Testis (tissue), 2 donors: ENCODE results near the gene HIRA.

Experiments used
- CTCF ChIP-seq, 3 experiments: fragments of 450-650 bp in 2 of 3; fragments of 200-600 bp in 1 of 3; sonication (generic) in 1 of 3; IDR thresholded peaks; one replicate each; pipeline ENCODE4 v1.5.1; 2016 to 2019; ENCODE audit warnings: antibody characterized with exemption in 3 of 3, mild to moderate bottlenecking in 2 of 3, moderate library complexity in 1 of 3
- POLR2A ChIP-seq: fragments of 450-650 bp; IDR thresholded peaks from one replicate; pipeline ENCODE4 v1.6.1; 2017; ENCODE audit warnings: antibody characterized with exemption, mild to moderate bottlenecking, moderate library complexity

DNA sequence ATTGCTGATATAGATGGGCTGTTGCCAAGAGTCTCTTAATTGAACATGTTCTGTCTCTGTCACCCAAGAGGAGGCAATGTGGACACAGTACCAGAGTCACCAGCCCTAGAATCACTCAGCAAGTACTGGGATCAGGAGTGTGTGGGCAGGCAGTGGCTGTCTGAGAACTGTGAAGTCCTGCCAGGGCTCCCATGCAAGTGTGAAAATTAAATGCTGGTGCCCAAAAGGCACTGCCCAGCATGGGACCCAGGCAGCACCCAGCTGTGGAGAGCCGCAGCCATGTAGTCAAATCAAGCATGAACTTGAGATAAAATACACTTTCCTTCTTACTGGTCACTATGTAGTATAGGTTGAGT lies 19.9 kb downstream of the HIRA start:
- no peak for TF ChIP-seq CTCF (IDR thresholded peaks at IDR 0.05)
- no peak for TF ChIP-seq POLR2A
